NCI-H82 treated with DMSO at 0.1 percent for 48 hours (cell line): ENCODE results near the gene OR2A7.
"Not testable (repeated sequence)": the region's sequence is repeated elsewhere in the genome, so short reads cannot be mapped to it uniquely, and the experiment has no call there.

ENCODE experiments used
- DNase-seq: peaks from one replicate; lab custom pipeline; 2025; ENCODE audit not compliant: unreplicated experiment; lab: John Stamatoyannopoulos, UW

The OR2A7 gene, protein sequence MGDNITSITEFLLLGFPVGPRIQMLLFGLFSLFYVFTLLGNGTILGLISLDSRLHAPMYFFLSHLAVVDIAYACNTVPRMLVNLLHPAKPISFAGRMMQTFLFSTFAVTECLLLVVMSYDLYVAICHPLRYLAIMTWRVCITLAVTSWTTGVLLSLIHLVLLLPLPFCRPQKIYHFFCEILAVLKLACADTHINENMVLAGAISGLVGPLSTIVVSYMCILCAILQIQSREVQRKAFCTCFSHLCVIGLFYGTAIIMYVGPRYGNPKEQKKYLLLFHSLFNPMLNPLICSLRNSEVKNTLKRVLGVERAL

DNA sequence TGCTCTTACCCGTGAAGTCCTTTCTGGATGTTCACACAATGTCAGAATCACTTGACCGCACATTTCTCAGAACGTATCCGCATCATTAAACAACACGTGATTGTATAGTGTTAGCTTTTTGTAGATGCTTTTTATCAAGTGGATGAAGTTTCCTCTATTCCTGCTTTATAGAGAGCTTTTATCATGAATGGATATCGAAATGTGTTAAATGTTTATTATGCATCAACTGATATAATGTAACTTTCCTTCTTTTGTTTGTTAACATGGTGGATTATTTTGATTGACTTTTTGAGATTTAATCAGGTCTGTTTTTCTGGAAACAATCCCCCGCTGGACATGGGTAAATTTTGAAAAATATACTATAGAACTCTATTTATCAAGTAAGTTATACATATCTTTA lies at the start of gene OR2A7:
TSS of gene OR2A7 (minus strand) at position 101 of the 400 bp plus-strand sequence. CDS start 5,164 bp downstream, outside the sequence.
- not testable (repeated sequence) for DNase-seq

DNA sequence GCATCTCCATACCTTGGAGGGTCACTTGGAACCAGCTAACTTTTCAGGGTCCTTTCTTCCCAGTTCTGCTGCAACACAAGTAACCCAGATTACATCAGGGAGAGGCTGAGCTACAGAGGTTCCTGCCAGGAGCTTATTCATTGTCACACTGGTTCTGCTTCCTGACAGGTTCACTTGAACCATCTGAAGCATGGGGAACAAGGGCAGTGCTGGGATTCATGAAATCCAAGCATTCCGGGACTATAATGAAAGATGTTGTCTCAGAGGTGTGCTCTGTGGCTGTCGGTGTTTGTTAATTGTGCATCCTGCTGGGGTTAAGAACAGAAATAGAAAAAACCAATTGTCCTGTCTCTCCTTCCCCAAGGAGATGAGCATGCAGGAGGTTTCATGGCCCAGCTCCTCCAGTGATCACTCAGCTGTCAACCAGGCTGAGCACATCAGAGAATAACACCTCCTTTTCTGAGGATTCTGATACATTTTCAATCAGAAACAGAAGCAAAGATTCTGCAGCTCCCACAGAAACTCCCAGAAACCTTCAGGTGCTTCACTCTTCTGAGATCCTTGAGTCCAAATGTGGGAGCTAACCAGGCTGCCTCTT lies 47.4 kb upstream of the OR2A7 start, which contains the start of gene OR2A1:
TSS of gene OR2A1 (plus strand) at position 548 of the 598 bp plus-strand sequence. CDS start 5,706 bp downstream, outside the sequence.
- DNase-seq: not testable (repeated sequence)

DNA sequence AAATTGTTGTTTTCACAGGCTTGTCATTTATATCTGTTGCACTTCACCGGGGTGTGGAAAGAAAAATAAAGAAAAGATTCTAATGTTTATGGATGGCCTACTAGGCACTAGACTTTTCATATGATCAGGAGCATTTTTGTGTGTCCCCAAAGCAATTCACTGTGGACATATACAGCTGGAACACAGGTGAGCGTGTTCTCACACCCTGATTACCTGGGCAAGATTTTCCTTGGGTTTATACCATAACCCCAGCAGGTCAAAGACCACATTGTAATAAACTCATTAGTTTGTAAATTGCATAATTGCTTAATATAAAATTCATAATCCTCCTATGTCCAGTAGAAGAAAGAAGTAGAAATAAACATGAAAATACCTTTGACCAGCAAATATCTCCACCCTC lies 46.6 kb upstream of the OR2A7 start:
- DNase-seq: not testable (repeated sequence)

DNA sequence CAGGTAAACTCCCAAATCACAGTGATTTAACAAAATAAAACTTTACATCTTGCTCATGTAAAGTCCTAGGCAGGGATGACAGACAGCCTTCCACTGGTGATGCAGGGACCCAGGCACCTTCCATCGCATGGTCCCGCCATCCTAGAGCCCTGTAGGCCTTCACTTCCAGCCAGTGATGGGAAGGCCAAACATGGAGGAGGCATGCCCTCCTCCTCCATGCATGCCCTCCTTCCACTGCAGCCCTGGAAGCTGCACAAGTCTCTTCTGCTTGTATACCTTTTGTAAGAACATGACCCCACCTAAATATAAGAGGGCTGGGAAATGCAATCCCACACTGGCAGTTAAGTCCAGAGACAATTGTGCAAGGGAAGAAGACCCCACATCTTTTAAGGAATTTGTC lies 45.1 kb upstream of the OR2A7 start:
- DNase-seq: not testable (repeated sequence)

DNA sequence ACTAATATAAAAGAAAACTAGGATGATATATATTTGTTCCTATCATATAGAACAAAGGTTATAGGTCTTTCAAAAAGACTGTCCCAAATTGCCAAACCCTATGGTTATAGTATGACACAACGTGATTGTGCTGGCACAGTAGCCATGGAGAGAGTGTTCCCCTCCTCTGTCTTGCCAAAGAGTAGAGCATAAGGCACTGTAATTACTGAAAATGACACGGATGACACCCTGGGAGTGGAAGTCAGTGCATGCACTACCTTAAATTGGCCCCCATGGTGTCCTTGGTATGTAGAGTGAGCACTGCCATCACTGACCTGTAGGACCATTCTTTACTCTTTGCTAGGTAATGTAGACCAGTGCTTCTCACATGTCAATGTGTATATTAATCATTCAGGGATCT lies 40.6 kb upstream of the OR2A7 start:
- DNase-seq: not testable (repeated sequence)

DNA sequence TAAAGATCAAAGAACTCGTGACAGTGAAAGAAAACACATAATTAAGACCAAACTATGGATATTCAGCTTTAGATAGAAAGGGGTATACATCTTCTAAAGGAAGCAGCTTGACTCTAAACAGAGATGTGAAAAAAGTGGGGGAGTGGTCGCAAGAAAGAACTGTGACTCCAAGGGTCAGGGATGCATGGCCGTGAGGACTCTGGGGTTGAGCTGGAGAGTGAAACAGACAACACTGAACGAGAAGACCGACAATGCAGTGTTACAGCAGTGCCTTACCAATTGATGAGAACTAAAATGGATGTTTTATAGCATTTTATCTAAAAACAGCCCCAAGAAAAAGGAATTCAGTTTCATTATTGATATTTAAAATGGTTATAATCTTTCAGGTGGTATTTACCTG lies 39.0 kb upstream of the OR2A7 start:
- not testable (repeated sequence) for DNase-seq

DNA sequence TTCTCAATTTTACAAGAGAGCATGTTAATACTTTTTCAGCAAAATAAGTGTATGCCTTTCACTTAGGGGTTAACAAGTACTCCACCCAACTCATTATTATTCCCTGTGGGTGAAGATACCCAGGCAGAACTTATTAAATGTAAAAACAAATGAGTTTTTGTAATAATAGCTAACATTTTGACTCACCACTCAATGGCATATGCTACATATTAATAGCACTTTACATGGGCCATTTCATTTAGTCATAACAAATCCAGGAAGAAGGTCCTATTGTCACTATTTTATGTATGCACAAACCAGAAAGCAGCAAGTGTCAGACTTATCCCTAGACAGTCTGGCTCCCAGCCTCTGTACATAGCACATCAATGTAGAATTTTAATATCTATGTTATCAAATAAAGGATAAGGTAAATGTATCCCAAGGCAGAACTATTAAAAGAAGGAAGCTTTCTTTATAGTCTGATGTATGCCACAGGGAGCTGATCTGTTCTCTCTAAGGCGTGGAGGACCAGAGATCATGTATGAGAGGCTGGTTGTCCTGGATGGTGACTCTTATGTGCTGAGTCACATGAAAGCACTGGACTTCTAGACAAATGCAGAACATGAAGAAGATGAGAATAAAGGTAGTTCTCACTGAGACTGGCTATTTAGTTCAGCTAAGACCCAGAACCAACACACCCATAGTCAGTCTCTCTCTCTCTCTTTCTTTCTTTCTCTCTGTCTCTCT lies 38.1 kb upstream of the OR2A7 start:
- not testable (repeated sequence) for DNase-seq

DNA sequence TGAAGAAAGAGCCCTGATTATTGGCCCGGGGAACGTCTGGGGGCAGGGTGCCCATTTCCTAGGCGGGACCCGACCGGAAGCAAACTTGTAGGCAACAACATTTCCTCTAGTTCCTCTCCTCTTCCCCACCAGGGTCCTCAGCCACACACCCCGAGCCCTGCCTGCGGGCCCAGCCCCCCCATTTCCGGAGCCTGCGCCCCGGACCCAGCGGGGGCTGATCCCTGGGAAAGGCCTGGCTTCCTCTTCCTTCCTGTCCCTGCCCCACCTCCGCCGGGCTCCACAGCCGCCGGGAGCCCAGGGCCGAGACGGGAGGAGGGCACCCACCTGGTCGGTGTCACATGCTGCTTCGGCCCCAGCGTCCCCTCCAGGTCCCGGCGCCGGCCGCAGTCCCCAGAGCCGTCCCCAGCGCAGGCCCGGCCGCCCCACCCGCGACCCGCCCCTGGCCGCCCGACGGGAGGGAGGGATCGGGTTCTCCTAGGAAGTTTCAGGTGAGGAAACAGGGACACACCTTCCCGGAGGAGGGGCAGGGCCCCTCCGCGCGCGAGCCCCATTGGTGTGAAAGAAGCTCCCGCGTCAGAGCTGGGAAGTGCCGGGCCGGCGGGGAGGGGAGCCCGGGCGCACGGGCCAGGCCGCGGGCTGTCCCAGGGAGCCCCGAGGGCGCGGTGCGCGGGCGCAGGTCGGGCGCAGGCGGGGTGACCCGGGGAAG lies 29.4 kb upstream of the OR2A7 start:
- DNase-seq: not testable (repeated sequence)

DNA sequence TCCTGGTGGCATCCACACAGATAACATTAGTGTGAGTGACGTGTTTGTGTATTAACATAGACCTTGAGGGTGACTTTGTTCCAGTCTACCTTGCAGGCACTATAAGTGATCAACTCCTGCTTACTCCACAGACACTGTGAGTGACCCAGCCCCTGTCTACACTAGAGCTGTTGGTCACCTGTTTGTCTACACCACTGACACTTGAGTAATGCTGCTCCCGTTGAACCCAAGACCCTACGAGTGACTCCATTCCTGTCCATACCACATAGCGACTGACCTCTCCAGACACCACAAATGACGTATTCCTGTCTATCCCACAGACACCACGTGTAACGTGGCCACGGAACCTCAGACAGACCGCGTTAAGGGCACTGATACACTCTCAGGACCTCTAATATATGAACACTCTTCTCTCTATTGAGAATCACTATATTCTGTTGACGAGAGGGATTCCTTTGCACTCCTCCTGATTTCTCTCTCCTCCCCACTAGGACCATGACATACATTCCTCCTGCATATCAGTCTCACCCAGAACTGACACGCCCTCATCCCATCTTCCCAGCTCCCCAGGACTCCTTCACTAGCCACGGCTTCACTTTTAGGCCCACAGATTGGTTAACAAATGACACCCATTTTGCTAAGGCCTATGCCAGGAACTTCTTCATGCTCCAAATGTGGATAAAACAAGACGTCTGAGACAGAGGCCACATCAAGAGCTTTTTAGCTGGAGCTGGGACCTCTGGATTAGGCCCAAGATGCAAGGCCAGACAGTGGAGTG lies 28.0 kb upstream of the OR2A7 start:
- DNase-seq: not testable (repeated sequence)

DNA sequence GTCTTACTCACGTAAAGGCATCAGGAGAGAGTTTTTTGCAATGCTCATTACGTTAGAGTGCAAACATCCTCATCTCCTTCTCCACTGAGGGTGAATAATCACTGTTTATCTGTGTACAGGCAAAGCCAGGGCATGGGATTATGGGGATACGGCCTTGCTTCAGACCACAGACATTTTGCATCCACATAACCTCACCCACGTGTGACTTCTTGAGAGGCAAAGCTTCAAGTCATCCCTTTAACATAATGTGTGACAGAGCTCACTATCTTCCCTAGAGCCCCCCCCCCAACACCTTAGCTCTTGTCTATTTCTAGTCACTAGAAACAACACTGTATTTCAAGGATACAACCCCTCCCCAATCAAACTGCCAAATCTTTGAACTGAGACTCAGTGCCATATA lies 27.0 kb upstream of the OR2A7 start:
- DNase-seq: not testable (repeated sequence)

DNA sequence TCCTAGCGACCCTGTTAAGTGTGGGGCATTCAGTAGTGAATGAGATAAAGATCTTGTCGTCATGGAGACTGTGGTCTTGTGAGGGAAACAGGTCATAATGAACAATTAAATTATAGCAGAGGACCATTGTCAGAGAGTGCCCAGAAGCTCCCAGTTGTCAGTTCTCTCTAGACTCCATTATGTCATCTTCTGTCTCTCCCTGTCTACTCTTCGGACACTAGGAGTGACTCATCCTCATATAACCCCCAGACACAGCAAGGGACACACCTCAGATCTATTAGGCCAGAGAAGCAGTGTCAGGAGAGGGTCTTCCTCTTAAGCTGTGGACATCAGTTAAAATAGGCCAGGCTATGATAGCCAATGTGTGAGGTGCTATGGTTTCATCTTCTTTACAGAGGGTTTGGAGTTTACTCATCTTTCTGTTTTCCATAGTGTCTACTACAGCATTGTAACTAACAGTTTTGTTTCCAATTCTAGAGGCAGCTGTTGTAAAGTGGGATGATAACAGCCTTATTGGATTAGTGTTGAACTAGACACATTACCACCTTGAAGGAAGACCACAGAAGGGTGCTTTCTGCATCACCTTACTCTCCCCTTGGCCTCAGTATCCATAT lies 22.7 kb upstream of the OR2A7 start:
- DNase-seq: not testable (repeated sequence)

DNA sequence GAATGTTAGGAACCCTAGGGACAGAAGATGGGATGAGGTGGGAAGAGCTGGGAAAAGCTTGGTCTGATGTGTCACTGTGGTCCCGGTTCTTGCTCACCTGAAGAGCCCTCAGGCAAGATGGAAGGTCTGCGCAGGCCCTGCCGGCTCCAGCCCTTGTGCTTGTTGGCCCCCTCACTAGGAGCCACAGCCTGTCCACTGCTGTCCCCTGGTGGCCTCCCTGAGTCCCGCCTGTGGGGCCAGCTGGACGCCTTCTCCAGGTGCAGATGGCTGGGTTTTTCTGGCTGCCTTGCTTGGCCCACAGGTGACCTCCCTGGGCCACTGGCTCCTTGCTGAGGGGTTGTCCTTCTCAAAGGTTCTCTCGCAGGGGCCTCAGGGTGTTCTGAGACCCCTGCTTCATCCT lies 19.1 kb upstream of the OR2A7 start:
- not testable (repeated sequence) for DNase-seq

DNA sequence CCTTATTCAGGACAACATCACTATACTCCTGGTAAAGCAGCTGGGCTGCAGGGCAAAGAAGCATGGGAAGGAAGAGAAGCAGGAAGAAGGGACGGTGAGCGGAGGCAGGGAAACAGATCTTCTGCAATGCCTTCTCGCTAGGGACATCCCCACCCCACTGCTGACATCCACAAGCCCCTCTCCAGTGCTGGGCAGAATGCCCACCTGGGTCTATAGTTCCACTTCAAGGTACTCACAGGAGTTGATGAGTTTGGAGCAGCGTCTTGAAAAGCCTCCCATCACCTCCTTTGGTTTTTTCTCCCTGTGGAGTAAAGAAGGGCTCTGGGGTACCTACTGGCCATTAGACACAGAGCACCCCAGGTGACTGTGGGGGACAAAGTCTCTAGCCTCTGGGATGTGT lies 17.9 kb upstream of the OR2A7 start:
- DNase-seq: not testable (repeated sequence)

DNA sequence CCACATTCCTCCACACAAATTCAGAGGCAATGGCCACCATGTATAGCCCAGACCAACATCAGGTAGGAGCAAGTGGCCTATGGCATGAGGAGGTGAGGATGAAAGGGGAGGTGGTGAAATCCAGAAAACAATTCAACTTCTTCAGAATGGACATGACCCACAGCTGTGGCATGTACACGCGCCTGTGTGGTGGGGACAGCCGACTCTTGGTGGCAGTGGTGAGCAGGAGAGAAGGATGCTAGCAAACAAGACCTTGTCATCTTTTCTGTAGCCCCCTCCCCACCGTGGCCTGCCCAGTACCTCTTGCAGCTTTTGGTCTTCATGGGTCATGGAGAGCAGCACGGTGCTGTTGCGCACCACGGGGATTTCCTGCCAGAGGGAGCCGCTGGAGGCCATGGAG lies 17.4 kb upstream of the OR2A7 start:
- not testable (repeated sequence) for DNase-seq

DNA sequence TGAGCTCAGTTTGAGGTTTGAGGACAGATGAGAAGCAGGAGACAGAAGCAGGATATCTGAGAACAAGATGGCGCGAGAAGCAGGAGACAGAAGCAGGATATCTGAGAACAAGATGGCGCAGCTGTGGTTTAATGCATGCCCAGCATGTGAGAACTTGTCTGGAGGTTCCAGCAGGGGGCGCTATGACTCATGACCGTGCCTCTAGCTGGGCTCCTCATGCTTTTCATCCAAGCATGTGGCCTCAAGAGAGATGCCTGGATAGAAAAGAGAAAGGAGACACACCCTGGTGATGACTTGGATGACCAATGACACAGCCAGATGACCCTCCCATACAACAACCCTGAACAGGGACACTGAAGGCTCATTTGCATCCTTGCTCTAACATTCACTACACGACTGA lies 15.4 kb upstream of the OR2A7 start:
- not testable (repeated sequence) for DNase-seq

DNA sequence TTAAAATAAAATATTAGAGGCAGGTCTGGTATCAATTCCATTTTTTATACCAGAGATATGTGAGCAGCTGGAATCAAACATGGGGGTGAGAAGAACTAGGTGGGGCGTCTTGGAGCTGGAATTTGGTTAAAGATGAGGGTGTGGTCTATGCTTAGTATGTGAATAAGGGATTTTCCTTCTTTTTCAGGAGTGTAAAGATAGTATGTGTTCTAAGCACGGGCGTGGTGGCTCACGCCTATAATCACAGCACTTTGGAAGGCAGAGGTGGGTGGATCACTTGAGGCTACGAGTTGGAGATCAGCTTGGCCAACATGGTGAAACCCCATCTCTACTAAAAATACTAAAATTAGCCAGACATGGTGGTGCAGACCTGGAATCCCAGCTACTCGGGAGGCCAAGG lies 10.7 kb upstream of the OR2A7 start:
- not testable (repeated sequence) for DNase-seq

DNA sequence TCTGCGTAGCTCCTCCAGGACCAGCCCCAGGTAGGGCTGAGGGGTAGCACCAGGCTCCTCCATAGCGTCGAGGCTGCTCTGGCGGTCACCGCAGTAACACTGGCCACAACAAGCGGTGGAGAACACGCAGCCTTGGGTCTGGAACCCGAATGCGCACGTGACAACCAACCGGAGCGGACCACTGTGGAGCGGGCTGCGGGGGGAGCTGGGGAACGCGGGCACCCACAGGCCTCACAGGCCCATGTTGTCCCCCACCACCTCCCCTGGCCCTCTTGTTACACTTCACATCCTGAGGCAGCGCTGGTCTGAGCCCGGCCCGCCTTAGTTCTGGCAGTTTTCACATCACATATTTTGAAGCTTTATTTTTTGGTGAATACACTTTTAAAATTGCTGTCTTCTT lies 4.6 kb upstream of the OR2A7 start, which contains the start of gene CTAGE8:
TSS of gene CTAGE8 (minus strand) at position 101 of the 400 bp plus-strand sequence. CDS start at position 63, 38 bp downstream.
- DNase-seq: not testable (repeated sequence)

DNA sequence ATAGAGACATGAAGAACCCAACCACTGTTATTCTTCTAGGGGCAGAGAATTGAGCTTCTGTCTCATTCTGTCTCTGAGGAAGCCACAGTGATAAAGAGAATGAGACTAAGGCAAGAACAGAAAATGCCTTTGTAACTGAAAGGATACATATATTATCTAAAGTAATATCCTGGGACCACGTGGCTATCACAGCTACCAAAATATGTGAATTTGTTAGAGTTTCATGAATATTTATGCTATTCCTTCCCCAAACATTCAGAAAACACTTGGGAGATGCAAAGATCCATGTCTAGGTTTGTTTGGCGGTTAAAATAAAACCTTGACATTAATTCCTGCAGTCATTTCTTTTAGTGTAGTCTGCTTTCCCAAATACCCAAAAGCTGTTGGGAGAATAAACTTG lies 2.5 kb downstream of the OR2A7 start:
- DNase-seq: not testable (repeated sequence)

DNA sequence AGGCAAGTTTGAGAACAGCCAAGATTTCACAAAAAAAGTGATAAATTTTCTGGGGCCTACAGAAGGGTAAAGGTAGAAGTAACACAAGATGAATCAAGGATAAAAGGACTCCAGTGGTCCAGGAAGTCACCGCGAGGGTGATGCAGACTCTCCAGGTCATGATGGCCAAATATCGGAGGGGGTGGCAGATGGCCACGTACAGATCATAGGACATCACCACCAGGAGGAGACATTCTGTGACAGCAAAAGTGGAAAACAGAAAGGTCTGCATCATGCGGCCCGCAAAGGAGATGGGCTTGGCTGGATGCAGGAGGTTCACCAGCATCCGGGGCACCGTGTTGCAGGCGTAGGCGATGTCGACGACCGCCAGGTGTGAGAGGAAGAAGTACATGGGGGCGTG lies 5.5 kb downstream of the OR2A7 start:
- DNase-seq: not testable (repeated sequence)

DNA sequence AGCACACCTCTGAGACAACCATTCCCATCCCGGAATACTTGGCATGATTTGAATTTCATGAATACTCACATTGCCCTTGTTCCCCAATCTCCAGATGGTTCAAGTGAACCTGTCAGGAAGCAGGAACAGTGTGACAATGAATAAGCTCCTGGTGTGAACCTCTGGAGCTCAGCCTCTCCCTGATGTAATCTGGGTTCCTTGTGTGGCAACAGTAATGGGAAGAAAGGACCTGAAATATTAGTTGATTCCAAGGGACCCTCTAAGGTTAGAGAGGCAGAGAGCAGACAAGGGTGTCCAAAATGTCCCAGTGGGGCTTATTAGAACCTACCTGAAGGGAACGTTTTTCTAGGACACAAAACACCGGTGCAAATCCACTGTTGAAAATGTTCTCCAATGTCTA lies 8.5 kb downstream of the OR2A7 start:
- DNase-seq: no peak
